ENCODE results near the gene MADCAM1.

MADCAM1 gene

DNA sequence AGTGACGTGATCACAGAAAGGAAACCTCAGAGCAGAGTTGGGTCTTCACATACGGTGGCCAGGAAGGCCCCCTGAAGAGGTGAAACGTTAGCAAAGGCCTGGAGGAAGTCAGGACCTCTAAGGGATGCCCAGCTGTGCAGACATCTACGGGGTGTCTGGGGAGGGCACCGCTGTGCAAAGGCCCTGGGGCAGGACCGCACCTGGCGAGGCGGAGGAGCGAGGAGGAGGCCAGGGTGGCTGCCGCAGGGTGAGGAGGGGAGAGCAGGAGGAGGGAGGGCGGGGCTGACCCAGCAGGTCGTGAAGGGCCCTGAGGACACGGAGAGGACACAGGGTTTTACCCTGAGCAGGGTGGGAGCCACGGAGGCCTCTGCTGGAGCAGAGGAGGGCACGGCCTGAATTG lies 11.8 kb upstream of the MADCAM1 start:
- TF ChIP-seq, protein P1, sequence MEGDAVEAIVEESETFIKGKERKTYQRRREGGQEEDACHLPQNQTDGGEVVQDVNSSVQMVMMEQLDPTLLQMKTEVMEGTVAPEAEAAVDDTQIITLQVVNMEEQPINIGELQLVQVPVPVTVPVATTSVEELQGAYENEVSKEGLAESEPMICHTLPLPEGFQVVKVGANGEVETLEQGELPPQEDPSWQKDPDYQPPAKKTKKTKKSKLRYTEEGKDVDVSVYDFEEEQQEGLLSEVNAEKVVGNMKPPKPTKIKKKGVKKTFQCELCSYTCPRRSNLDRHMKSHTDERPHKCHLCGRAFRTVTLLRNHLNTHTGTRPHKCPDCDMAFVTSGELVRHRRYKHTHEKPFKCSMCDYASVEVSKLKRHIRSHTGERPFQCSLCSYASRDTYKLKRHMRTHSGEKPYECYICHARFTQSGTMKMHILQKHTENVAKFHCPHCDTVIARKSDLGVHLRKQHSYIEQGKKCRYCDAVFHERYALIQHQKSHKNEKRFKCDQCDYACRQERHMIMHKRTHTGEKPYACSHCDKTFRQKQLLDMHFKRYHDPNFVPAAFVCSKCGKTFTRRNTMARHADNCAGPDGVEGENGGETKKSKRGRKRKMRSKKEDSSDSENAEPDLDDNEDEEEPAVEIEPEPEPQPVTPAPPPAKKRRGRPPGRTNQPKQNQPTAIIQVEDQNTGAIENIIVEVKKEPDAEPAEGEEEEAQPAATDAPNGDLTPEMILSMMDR (IDR thresholded peaks at IDR 0.05; ENCODE audit: insufficient read depth, low read depth, low read length, missing control alignments), result no peak
- DNase-seq (ENCODE audit: low read depth), result no peak
- H3K4me3 ChIP-seq (ENCODE audit: low read length), result no peak overlapping the region

DNA sequence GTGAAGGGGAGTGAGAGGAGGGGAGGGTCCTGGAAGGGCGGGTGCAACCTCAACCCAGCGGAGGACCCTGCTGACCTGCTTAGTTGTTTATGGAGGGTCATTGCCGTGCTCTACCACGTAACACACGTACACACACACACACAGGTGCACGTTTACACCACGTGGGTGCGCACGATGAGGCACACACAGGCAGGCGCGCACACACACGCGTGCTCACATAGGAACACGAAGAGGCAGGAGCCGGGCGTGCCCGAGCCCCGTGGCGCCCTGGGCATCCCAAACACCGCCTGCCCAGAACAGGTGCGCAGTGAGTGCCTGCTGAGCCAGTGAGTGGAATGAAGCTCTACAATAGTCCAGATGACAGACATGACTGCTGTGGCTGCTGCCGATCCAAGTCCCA lies 11.2 kb upstream of the MADCAM1 start:
- DNase-seq (ENCODE audit: low read depth), result no peak
- H3K4me3 ChIP-seq (ENCODE audit: low read length), result no peak overlapping the region
- TF ChIP-seq, protein P1 (IDR thresholded peaks at IDR 0.05; ENCODE audit: insufficient read depth, low read depth, low read length, missing control alignments), result no peak

DNA sequence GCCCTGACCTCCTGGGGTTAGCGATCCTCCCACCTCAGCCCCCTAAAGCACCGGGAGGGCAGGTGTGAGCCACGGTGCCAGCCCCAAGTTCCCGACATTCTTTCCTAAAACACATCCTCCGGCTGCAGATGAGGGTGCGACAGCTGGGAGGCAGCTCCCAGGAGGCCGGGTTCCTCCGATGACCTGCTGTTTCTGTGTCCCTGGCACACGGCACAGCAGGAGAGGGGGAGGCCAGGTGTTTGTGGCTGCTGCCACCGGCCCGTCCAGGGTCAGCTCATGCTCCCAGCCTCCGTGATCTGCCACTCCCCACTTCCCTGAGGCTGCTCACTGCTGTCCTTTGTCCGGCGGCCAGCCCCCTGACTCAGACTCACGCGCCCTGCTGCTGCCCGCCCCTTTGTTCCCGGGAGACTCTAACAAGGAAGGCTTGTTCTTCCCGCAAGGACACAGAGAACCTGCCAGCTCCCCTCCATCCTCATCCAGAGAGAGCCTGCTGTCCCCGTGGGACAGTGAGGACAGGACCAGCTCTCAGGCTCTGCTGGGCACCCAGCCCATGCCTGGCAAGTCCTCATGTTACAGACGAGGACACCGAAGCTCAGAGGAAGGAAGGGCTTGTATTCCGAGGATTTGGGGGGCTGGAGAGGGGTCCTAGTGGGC lies 10.6 kb upstream of the MADCAM1 start:
- peak; percentile 37 for DNase-seq (ENCODE audit: low read depth)
- H3K4me3 ChIP-seq (ENCODE audit: low read length), result no peak overlapping the region
- TF ChIP-seq, protein P1 (IDR thresholded peaks at IDR 0.05; ENCODE audit: insufficient read depth, low read depth, low read length, missing control alignments), result no peak

DNA sequence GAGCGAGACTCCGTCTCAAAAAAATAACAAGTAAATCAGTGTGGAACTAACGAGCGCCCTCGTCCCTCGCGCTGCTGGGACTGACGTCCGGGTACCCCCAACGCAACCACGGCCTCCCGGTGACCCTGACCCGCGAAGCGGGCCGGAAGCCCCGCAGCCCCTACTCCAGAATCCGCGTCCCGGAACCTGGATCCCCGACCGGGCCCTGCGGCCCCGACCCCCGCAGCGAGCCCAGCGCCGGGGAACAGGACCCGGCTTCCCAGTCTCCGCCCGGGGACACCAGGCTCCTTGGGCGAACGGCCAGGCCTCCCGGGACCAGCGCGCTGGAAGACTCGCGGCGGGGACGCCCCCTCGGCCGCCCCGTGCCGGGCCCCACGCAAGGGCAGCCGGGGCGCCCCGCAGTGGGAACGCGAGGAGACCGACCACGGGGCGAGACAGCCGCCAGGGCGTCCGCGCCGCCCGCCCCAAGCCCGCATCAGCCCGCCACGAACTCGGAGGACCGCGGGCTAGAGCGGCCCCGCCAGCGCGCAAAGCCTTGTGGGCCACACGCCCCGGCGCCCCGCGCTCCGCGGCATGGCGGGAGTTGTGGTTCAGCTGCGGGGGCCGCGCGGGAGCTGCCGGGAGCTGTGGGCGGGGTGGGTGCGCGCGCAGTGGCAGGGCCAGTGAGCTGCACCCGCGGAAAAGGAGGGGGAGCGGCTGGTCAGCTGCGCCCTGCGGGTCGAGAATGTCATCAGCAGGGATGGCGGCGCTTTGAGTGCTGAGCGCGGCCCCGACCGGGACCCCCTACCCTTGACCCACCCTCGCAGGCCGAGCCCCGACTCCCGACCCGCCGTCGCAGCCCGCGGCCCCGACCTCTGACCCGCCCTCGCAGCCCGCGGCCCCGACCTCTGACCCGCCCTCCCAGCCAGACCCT lies 7.5 kb upstream of the MADCAM1 start:
- TF ChIP-seq, protein P1 (IDR thresholded peaks at IDR 0.05; ENCODE audit: insufficient read depth, low read depth, low read length, missing control alignments), result no peak
- DNase-seq (ENCODE audit: low read depth), result peak; percentile 97
- peak overlapping the region; percentile 79 for H3K4me3 ChIP-seq (ENCODE audit: low read length)

DNA sequence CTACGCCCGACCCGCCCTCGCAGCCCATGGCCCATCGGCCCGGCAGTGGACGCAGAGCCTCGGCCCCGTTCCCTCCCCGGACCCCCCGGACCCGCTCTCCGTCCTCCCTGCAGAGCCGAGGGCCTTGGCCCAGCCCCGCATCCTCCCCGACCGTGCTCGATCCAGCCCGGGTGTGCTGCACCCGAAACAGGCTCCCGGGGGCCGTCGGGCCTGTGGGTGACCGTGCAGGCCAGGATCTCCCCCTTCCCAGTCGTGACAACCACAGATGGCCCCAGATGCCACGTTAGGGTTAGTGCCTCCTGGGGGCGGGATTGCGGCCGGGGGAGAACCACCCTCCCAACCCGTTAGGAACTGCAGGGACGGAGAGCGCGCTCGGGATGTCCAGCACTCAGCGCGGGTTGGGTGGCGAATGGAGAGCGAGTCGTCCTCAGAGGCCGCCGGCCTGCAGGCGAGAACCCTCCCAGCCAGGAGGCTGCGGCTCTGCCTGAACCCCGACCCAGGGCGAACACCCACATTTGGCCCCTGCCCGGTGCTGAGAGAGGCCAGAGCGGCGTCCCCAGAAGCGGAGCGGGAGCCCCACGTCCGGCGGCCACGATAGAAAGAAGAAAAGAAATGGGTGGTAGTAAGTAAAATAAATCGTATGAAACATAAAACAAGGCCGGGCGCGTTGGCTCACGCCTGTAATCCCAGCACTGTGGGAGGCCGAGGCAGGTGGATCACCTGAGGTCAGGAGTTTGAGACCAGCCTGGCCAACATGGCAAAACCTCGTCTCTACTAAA lies 6.7 kb upstream of the MADCAM1 start:
- DNase-seq (ENCODE audit: low read depth), result no peak
- peak overlapping the region; percentile 79 for H3K4me3 ChIP-seq (ENCODE audit: low read length)
- TF ChIP-seq, protein P1 (IDR thresholded peaks at IDR 0.05; ENCODE audit: insufficient read depth, low read depth, low read length, missing control alignments), result no peak

DNA sequence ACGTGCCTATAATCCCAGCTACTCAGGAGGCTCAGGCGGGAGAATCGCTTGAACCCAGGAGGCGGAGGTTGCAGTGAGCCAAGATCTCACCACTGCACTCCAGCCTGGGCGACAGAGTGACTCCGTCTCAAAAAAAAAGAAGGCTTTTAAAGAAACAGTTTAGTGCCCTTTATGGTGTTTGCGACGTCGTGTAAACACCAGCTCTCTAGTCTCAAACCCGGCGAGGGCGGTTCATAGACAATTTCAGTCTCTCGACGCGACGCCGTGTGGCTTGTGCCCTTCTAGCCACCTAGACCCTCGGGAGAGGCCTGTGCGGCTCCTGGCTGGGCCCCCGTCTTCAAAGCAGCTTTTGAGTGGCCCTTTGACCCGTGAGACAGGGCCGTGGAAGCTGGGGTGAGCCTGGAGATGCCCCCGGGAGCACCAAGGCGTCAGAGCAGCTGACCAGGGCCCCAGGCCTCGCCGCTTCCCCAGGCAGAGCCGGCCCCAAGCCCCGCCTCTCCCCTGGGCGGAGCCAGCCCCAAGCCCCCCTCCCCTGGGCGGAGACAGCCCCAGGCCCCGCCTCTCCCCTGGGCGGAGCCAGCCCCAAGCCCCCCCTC lies 5.0 kb upstream of the MADCAM1 start:
- DNase-seq (ENCODE audit: low read depth), result no peak
- no peak overlapping the region for H3K4me3 ChIP-seq (ENCODE audit: low read length)
- TF ChIP-seq, protein P1 (IDR thresholded peaks at IDR 0.05; ENCODE audit: insufficient read depth, low read depth, low read length, missing control alignments), result no peak
